Gastroesophageal sphincter (tissue), 4 donors: ENCODE results near the gene HOXB7. TPM values are rescaled to one million over a fixed set of nuclear protein-coding genes. Genes with fewer than 3 reads are reported as not detected.

ENCODE experiments used
- ATAC-seq: fragments of 150-250 bp; one replicate; pipeline ENCODE4 v1.9.1; 2016; ENCODE audit warnings: mild to moderate bottlenecking, moderate library complexity
- H3K27ac ChIP-seq, 4 donors: fragments of 200-600 bp; sonication (generic) in 3 of 4; 1 replicate in 3 of 4; 2 replicates in 1 of 4; pipeline ENCODE4 v1.5.1; 2016 to 2019
- H3K27me3 ChIP-seq: fragments of 200-600 bp; sonication (generic); one replicate; pipeline ENCODE4 v1.5.1; 2019
- H3K36me3 ChIP-seq, 2 donors: fragments of 200-600 bp; sonication (generic); one replicate each; pipeline ENCODE4 v1.5.1; 2019; ENCODE audit warnings: control low read depth in 1 of 2
- H3K4me1 ChIP-seq, 3 donors: fragments of 200-600 bp; sonication (generic); 1 replicate in 2 of 3; 2 replicates in 1 of 3; pipeline ENCODE4 v1.5.1; 2016 to 2019; ENCODE audit warnings: control low read depth in 2 of 3
- H3K4me3 ChIP-seq, 2 donors: fragments of 200-600 bp; sonication (generic); one replicate each; pipeline ENCODE4 v1.5.1; 2019; ENCODE audit warnings: mild to moderate bottlenecking in 1 of 2, moderate library complexity in 1 of 2
- H3K9me3 ChIP-seq, 3 donors: fragments of 200-600 bp; sonication (generic); one replicate each; pipeline ENCODE4 v1.5.1; 2017 to 2019; ENCODE audit warnings: control low read depth in 2 of 3
- CTCF ChIP-seq, 4 experiments: fragments of 200-600 bp in 2 of 4; fragments of 450-650 bp in 2 of 4; sonication (generic) in 1 of 4; IDR thresholded peaks; one replicate each; pipeline ENCODE4 v1.5.1; 2017 to 2019; ENCODE audit warnings: antibody characterized with exemption in 4 of 4, mild to moderate bottlenecking in 2 of 4, moderate library complexity in 2 of 4
- EP300 ChIP-seq: sonication (generic); formaldehyde crosslinking; IDR thresholded peaks from one replicate; pipeline ENCODE4 v1.6.1; 2017; ENCODE audit warnings: antibody characterized with exemption, mild to moderate bottlenecking
- POLR2A ChIP-seq, 2 donors: fragments of 450-650 bp; IDR thresholded peaks; one replicate each; pipeline ENCODE4 v1.6.1; 2017; ENCODE audit warnings: antibody characterized with exemption in 2 of 2, mild to moderate bottlenecking in 2 of 2, moderate library complexity in 1 of 2
- POLR2AphosphoS5 ChIP-seq: sonication (generic); formaldehyde crosslinking; IDR thresholded peaks from one replicate; pipeline ENCODE4 v1.6.1; 2017; ENCODE audit warnings: antibody characterized with exemption
- WGBS, 2 donors: methylation state at CpG; one replicate each; pipeline ENCODE4 v1.1.5; 2018; ENCODE audit warnings: low coverage in 1 of 2; 5-methylcytosine and 5-hydroxymethylcytosine counted together
- total RNA-seq, 4 donors: library from RNA; depleted of rRNA; stranded (reverse); fragments of >200 nt; gene quantifications; one replicate each; pipeline ENCODE4 v1.1.0, GENCODE V29; 2016

HOXB7 gene
- total RNA-seq, 4 donors from 2014 or later = 0.78 to 8.9 (median 3.0) TPM

GRCh38 chr17:48563867-48564187, 47.0 kb downstream of the HOXB7 start:
- peaks cover 5 to 100% (median 74%) of the 10 kb centered on the region in 3 donors for H3K4me1 ChIP-seq
- no peaks in the 10 kb centered on the region for H3K9me3 ChIP-seq
- H3K27me3 ChIP-seq = no peaks in the 10 kb centered on the region
- peak overlapping the region; percentile 43 to 63 for H3K4me3 ChIP-seq
- ATAC-seq = no peak
- TF ChIP-seq POLR2AphosphoS5 = no peak
- TF ChIP-seq EP300 = no peak
- no peak for TF ChIP-seq POLR2A (IDR thresholded peaks at IDR 0.05)
- no peaks in the 10 kb centered on the region for H3K36me3 ChIP-seq
- peak overlapping the region; percentile 68 to 98 (median 97) for H3K27ac ChIP-seq
- 10% methylated on average over 4 of the region's 10 CpGs; no CpG with 5 or more reads in 1 of the 2 donors for WGBS, 2 donors

GRCh38 chr17:48563385-48563838, 47.4 kb downstream of the HOXB7 start:
- H3K9me3 ChIP-seq = no peaks in the 10 kb centered on the region
- TF ChIP-seq EP300 (no peak), POLR2A (IDR thresholded peaks at IDR 0.05) (no peak), CTCF (IDR thresholded peaks at IDR 0.05) (no peak), POLR2AphosphoS5 (no peak)
- peak overlapping the region; percentile 68 to 98 (median 97) for H3K27ac ChIP-seq
- no peak for ATAC-seq
- peaks cover 5 to 100% (median 75%) of the 10 kb centered on the region in 3 donors for H3K4me1 ChIP-seq
- 30% methylated on average over 3 of the region's 6 CpGs; no CpG with 5 or more reads in 1 of the 2 donors for WGBS, 2 donors
- H3K4me3 ChIP-seq = peak overlapping the region; percentile 43 to 63
- H3K36me3 ChIP-seq = no peaks in the 10 kb centered on the region
- no peaks in the 10 kb centered on the region for H3K27me3 ChIP-seq

- H3K36me3 ChIP-seq = no peaks in the 10 kb centered on the region
- no peaks in the 10 kb centered on the region for H3K27me3 ChIP-seq
- no peaks in the 10 kb centered on the region for H3K9me3 ChIP-seq
- no peak for ATAC-seq
- peak overlapping the region in 1 of 2 donors; percentile 63 for H3K4me3 ChIP-seq
- TF ChIP-seq POLR2AphosphoS5 = no peak
- TF ChIP-seq POLR2A (IDR thresholded peaks at IDR 0.05) = no peak
- no peak for TF ChIP-seq CTCF (IDR thresholded peaks at IDR 0.05)
- no peak for TF ChIP-seq EP300
- 15 to 37% methylated on average over 2 to 5 of the region's 5 CpGs for WGBS, 2 donors
- peak overlapping the region in 3 of 4 donors; percentile 97 to 98 (median 97) for H3K27ac ChIP-seq
- H3K4me1 ChIP-seq = peaks cover 5 to 100% (median 77%) of the 10 kb centered on the region in 3 donors
Observed at GRCh38 chr17:48562934-48563333, 47.9 kb downstream of the HOXB7 start.

GRCh38 chr17:48561884-48562810, 48.7 kb downstream of the HOXB7 start:
- 42 to 67% methylated on average over 8 to 13 of the region's 15 CpGs for WGBS, 2 donors
- H3K4me1 ChIP-seq = peaks cover 3 to 100% (median 77%) of the 10 kb centered on the region in 3 donors
- H3K9me3 ChIP-seq = no peaks in the 10 kb centered on the region
- no peaks in the 10 kb centered on the region for H3K27me3 ChIP-seq
- ATAC-seq = no peak
- TF ChIP-seq CTCF (IDR thresholded peaks at IDR 0.05) (peak in 3 of 4 experiments; percentile 20 to 37 (median 22)), POLR2AphosphoS5 (no peak)
- H3K27ac ChIP-seq = peak overlapping the region in 3 of 4 donors; percentile 97 to 98 (median 97)
- no peaks in the 10 kb centered on the region for H3K36me3 ChIP-seq
- no peak overlapping the region for H3K4me3 ChIP-seq

- peak overlapping the region; percentile 90 to 98 (median 97) for H3K27ac ChIP-seq
- H3K9me3 ChIP-seq = no peaks in the 10 kb centered on the region
- TF ChIP-seq CTCF (IDR thresholded peaks at IDR 0.05) (no peak), POLR2A (IDR thresholded peaks at IDR 0.05) (peak; percentile 23 to 26), POLR2AphosphoS5 (peak; percentile 62), EP300 (no peak)
- WGBS, 2 donors = 22 to 25% methylated on average over 9 to 14 of the region's 14 CpGs
- no peaks in the 10 kb centered on the region for H3K36me3 ChIP-seq
- peaks cover 0 to 97% (median 72%) of the 10 kb centered on the region in 3 donors for H3K4me1 ChIP-seq
- ATAC-seq = peak; percentile 35
- no peaks in the 10 kb centered on the region for H3K27me3 ChIP-seq
- H3K4me3 ChIP-seq = peak overlapping the region in 1 of 2 donors; percentile 60
Observed at GRCh38 chr17:48559840-48560817, 50.7 kb downstream of the HOXB7 start.
